ENCODE results near the gene TYK2. TPM values are rescaled to one million over a fixed set of nuclear protein-coding genes. Genes with fewer than 3 reads are reported as not detected.

The TYK2 gene
- total and polyA plus RNA-seq, 2 of the 13 experiments (the other 11 are each of a cell fraction or from before 2014, with no cell fraction given): 38.8 to 60.1 TPM

- no peak for TF ChIP-seq ZNF577 (CRISPR knock-in tag; IDR thresholded peaks at IDR 0.05; ENCODE audit: borderline replicate concordance, low read depth)
- TF ChIP-seq ZSCAN5A (CRISPR knock-in tag; IDR thresholded peaks at IDR 0.05; ENCODE audit: borderline replicate concordance): no peak
- peak; percentile 75; the same call in 1 of the 2 replicates for TF ChIP-seq ZMAT3 (CRISPR knock-in tag; conservative IDR thresholded peaks at IDR 0.05)
- no peak for TF ChIP-seq ZNF44 (CRISPR knock-in tag; IDR thresholded peaks at IDR 0.05)
- no peak; the same call in 1 of the 2 replicates for TF ChIP-seq ZNF362 (CRISPR knock-in tag; IDR thresholded peaks at IDR 0.05; ENCODE audit: borderline replicate concordance)
- no peak for TF ChIP-seq ZNF264 (CRISPR knock-in tag; IDR thresholded peaks at IDR 0.05)
- peak; percentile 39; the same call in 1 of the 2 replicates for TF ChIP-seq ZBTB38 (CRISPR knock-in tag; IDR thresholded peaks at IDR 0.05)
- 0 out of 2 replicates have a peak, but pooled peaks have one; percentile 32 for TF ChIP-seq MTERF4 (CRISPR knock-in tag; IDR thresholded peaks at IDR 0.05)
- peak; percentile 60 for TF ChIP-seq SP5 (CRISPR knock-in tag; IDR thresholded peaks at IDR 0.05; ENCODE audit: borderline replicate concordance, low read depth)
- no peak for TF ChIP-seq CERS6 (CRISPR knock-in tag; IDR thresholded peaks at IDR 0.05)
- no peak for TF ChIP-seq SCMH1 (CRISPR knock-in tag; IDR thresholded peaks at IDR 0.05; ENCODE audit: borderline replicate concordance)
- TF ChIP-seq RFXAP (CRISPR knock-in tag; IDR thresholded peaks at IDR 0.05; ENCODE audit: borderline replicate concordance): no peak; the same call in 1 of the 2 replicates
- TF ChIP-seq TEAD2 (CRISPR knock-in tag; IDR thresholded peaks at IDR 0.05): no peak
- no peak for TF ChIP-seq ZNF335 (CRISPR knock-in tag; IDR thresholded peaks at IDR 0.05)
- TF ChIP-seq HMGA1 (CRISPR knock-in tag; conservative IDR thresholded peaks at IDR 0.05): no peak
- no peak for TF ChIP-seq ZNF850 (CRISPR knock-in tag; conservative IDR thresholded peaks at IDR 0.05)
- no peak for TF ChIP-seq ZBTB14 (CRISPR knock-in tag; IDR thresholded peaks at IDR 0.05)
- TF ChIP-seq FOXC1 (CRISPR knock-in tag; IDR thresholded peaks at IDR 0.05; ENCODE audit: borderline replicate concordance): peak; percentile 90
- TF ChIP-seq ZNF234 (CRISPR knock-in tag; conservative IDR thresholded peaks at IDR 0.05): 0 out of 2 replicates have a peak, but pooled peaks have one; percentile 68
- no peak for TF ChIP-seq MYPOP (CRISPR knock-in tag; IDR thresholded peaks at IDR 0.05)
- no peak for TF ChIP-seq ZNF615 (CRISPR knock-in tag; IDR thresholded peaks at IDR 0.05; ENCODE audit: borderline replicate concordance)
- TF ChIP-seq ZSCAN12 (CRISPR knock-in tag; IDR thresholded peaks at IDR 0.05): no peak
- TF ChIP-seq ZNF629 (CRISPR knock-in tag; conservative IDR thresholded peaks at IDR 0.05): no peak
Measured at GRCh38 chr19:10334588-10335351, 45.6 kb downstream of the TYK2 start (continued).
